Dermis microvascular lymphatic vessel endothelial cell (primary cell): ENCODE measurements around the gene SHCBP1. TPM values are rescaled to one million over a fixed set of nuclear protein-coding genes. Genes with fewer than 3 reads are reported as not detected.
"Not testable (repeated sequence)": the region's sequence is repeated elsewhere in the genome, so short reads cannot be mapped to it uniquely, and the experiment has no call there.

Source experiments
- DNase-seq, 2 donors: peaks; one replicate each; pipeline versions ENCODE4 v3.0.0 to v3.0.0-alpha.2; 2010; ENCODE audit warnings: low read depth in 2 of 2
- total RNA-seq: library from RNA; depleted of rRNA; stranded (reverse); fragments of >200 nt; gene quantifications from 2 replicates; pipeline ENCODE4 v1.2.1, GENCODE V29; 2014

The SHCBP1 gene, protein sequence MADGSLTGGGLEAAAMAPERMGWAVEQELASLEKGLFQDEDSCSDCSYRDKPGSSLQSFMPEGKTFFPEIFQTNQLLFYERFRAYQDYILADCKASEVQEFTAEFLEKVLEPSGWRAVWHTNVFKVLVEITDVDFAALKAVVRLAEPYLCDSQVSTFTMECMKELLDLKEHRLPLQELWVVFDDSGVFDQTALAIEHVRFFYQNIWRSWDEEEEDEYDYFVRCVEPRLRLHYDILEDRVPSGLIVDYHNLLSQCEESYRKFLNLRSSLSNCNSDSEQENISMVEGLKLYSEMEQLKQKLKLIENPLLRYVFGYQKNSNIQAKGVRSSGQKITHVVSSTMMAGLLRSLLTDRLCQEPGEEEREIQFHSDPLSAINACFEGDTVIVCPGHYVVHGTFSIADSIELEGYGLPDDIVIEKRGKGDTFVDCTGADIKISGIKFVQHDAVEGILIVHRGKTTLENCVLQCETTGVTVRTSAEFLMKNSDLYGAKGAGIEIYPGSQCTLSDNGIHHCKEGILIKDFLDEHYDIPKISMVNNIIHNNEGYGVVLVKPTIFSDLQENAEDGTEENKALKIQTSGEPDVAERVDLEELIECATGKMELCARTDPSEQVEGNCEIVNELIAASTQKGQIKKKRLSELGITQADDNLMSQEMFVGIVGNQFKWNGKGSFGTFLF
- total RNA-seq = 8.0 and 16.8 TPM in 2 replicates

DNA sequence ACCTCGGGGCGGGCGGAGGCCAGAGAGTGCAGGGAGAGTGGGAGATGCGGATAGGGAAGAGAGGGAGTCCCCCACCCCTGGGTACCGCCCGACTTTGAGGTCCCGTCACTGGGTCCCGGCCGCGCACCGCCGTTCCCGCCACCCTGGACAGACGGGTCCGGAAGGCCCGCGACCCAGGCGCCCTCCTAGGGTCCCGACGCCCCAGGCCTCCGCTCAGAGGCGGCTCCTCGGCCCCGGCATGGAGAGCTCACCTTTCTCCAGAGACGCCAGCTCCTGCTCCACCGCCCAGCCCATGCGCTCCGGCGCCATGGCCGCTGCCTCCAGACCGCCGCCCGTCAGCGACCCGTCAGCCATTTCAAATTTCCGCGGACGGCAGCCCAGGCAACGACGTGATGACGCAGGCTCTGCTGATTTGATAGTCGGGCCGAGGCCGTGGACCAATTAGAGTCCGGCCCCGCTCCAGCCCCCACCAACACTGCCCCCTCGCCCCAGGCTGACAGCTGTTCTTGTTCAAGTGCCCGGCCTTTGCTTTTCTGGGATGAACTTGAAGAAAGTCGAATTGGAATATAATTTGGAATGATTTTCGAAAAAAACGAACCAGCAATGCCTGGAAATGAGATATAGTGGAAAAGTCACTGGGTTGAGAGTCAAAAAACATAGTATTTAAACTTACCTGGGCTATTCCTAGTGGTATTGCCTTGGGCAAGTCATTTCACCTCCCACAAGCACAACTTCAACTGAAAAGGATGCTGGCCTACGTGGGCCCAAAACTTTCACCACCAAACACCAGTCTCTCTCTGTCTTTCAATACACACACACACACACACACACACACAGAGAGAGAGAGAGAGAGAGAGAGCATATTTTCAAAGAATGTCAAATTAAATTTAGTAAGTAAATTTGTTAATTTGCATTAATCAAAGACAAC is at the start of gene SHCBP1:
Gene SHCBP1 (minus strand): TSS at position 374 of the 928 bp plus-strand sequence. CDS start 20 bp downstream, at position 354.
- peak; percentile 74 to 93 for DNase-seq

DNA sequence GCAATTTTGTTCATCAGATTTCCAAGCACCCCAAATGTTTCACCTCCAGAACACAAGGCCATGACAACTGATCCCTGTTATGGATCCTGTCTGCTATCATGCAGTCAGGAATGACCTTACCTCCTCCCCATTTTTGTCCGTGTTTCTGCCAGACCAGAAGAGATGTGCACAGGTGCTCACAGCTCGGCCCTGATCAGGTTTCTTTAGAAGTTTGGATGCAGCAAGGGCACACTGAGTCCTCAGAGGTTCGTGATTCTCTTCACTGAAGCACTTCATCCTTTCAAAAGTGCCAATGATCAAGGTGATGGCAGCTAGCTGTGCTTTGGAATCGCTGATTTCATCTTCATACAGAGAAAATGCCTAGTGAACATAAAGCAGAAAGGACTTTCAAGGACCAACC is 40.9 kb upstream of the SHCBP1 start:
- no peak for DNase-seq

DNA sequence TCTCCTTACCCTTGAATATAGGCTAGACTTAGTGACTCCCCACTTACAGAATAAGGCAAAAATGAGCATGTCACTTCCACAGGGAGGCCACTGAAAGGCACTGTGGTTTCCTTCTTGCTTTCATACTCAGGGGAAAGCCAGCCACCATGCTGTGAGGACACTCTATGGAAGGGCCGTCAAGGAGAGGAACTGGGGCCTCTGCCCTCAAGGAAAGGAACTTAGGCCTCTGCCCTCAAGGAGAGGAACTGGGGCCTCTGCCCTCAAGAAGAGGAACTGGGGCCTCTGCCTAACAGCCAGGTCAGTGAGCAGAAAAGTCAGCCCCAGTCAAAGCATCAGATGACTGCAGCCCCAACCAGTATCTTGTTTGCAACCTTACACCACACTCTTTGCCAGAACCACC is 37.7 kb upstream of the SHCBP1 start:
- no peak for DNase-seq

DNA sequence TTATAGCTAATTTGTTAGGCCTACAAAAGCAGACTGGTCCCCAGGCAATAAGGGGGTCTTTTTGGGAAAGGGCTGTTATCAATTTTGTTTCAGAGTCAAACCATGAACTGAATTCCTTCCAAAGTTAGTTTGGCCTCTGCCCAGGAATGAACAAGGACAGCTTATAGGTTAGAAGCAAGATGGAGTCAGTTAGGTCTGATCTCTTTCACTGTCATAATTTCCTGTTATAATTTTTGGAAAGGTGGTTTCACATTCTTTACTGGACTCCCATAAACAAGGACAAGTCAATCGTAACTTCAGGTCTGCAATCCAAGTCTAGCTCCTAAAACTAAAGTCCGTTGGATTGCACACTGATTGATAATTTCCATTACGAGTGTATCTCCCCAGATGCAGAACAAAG is 30.1 kb upstream of the SHCBP1 start:
- no peak for DNase-seq

DNA sequence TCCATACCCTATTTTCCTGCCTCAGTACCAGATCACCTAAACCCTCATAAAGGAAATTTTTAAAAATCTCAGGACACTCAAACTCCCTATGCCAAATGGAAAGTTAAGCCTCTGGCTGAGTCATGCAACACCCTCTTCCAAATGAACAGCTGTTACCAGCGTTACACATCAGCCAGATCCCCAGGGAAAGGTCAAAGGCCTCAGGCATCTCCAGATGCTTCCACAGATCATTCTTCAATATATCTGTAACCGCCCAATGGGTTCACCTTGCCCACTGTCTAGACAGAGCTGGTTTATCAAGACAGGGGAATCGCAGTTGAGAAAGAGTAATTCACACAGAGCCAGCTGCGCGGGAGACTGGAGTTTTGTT is 29.1 kb upstream of the SHCBP1 start:
- DNase-seq = no peak

DNA sequence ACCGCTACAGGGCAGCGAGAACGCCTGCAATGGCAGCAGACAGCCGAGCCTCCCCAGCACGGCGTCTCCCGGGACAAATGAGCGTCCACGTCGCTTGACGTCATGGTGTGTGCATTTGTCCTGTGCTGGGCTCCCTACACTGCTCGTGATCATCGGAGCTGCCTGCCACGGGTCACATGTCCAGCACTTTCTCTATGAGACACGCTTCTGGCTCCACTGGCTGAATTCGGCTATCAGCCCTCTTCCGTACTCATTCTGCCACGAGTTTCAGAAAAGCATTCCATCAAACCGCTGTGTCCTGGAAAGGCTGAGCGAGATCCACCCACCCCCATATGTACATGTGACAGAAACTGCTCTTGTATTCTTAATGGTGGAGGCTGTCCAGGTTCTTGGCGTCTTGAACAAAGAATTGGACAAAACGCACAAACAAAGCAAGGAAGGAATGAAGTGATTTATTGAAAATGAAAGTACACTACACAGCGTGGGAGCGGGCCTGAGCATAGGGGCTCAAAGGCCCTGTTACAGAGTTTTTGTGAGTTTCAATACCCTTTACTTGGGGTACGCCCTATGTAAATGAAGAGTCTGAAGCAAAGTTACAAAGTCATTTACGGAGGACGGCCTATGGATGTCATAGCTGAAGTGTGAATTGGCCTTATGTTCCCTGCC is 28.5 kb upstream of the SHCBP1 start:
- DNase-seq = no peak

DNA sequence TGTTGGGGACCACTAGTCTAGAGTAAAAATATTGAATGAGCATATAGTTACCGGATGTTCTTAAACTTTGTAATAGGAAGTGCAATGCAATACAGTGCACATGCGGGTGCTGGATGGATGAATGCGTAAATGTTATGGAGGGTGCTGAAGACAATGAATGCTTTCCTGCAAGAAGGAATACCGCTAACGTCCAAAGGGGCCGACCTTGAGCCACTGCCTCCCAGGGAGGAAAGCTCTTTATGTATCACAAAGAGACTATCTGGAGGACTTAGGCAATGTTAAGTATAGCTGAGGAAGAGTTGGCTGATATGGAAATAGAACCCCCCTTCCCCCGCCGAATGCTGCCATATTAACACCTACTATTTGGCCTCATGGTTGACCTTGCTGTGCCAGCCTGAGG is 27.5 kb upstream of the SHCBP1 start:
- DNase-seq = no peak

DNA sequence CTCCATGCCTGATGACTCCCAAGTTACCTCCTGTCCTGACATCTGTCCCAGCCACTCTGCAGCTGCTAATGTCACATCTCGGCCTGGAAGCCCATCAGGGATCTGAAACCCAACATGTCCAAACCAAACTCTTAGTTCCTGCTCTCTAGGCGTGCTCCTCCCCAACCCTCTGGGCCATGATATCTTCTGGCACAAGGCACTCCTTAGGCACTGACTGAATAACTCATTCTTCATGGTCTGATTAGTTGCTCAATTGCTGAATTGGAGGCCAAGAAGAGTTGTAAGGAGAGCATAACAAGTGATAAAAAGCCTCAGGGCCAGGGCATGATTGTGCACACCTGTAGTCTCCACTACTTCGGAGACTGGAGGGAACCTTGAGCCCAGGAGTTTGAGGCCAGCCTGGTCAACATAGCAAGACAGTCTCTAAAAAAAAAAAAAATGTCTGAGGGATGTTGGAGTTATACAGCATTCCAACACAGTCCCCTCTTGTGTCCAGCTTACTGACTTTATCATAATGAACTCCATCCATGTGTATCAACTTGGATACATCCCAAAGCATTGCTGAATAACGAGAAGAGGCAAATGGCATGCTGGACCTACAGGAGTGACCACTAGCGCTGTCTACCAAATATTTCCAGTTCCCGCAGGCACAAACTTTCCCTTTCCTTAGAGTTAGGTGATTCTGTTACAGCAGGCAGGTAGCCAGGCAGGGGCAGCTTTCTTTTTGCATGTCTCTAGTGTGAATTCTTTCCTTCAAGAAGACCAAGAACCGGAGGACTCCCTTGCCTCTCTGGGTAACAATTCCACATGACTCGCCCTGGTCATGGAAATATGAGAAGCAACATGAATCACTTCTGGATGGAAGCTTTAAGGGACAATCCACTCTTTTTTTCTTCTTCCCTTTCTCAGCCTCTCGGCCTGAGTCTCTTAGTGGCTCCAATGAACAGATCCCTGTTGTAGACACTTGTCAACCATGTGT is 18.1 kb upstream of the SHCBP1 start:
- DNase-seq = no peak

DNA sequence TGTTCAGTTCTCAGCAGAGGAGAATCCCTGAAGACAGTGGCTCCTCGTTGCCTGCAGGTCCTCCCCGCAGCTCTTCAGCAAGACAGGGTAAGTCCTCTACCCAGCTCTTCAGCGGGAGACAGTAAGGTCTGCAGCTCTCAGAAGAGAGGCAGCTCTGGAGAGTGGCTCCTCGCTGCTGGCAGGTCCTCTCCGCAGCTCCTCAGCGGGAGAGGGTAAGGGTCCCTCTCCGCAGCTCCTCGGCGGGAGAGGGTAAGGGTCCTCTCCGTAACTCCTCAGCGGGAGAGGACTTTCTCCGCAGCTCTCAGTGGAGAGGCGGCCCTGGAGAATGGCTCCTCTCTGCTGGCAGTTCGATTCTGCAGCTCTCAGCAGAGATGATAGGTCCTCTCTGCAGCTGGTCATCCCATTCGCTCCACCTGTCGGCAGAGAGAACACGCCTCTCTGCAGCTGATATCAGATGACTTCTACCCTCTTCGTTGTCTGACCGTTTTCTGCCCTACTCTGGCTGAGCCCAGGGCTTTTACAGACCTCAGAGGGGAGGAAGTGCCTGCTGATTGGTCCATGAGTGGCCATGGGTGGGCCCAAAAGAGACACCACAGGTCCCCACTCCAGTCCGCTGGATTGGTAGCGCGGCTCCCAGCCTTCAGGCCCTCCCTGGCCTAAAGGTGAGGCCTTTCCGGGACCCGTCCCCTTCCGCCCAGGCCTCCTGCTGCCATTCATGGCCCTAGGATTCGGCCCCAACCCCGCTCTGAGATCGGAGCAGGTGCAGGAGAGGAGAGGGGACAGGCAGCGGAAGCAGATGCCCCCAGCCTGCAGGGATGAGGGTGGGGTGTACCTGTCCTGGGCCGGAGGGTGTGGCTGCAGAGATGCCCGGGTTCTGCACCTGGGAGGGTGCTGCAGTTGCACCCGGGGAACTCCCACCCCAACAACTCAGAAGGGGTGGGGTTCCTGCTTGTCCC is 11.9 kb upstream of the SHCBP1 start:
- DNase-seq = no peak

DNA sequence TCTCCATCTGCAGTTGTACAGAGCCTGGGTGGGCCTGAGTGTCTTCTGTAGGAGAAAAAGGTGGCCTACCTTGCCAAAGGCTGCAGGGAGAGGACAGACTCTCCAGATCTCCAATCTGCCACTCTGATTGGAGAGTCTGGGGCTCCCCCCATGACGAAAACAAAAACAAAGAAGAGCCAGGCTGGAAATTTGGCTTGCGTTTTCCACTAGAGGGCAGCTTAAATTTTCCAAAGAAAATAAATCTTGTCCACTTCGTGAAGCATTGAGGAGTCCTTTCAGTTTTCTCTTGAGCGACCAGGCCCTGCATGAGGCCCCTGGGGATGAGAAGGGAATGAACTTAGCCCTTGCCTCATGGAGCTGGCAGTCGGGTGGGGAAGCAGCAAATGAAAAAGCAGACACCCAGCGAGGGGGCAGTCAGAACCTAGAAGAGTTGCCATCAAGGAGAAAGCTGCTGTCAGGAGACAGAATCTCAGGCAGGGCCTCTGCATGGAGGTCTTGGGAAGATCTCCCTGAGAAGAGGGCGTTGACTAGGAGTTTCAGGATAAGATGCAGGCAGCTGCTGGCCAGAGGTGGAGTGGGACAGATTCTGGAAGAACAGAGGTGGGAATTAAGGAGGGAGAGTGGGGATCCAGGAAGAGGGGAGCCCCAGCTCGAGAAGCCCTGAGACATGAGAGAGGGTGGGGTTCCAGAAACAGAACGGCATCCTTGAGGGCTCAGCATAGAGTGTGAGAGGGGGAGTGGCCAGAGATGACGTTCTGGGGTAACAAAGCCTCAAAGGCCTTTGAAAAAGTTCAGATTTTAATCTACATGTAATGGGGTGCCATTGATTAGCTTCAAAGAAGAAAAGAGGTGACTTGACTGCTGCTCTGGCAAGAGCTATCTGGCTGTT is 8.4 kb upstream of the SHCBP1 start:
- DNase-seq = peak; percentile 38

DNA sequence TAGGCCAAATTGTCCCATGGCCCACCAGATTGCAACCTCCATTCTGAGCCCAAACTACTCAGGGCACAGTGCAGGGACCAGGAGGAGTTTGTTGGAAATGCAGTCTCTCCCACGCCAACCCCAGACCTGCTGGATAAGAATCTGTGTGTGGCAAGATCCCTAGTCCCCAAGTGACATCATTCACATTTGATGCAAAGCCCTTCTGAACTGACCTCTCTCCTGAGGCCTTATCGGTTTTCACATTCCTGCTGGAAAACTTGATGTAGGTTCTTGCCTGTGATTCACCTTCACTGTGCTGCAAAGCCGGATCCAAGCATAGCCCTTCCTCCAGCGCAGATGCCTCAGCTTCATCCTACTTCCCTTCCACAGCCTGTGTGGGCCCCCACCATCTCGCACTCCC is 6.6 kb upstream of the SHCBP1 start:
- no peak for DNase-seq

DNA sequence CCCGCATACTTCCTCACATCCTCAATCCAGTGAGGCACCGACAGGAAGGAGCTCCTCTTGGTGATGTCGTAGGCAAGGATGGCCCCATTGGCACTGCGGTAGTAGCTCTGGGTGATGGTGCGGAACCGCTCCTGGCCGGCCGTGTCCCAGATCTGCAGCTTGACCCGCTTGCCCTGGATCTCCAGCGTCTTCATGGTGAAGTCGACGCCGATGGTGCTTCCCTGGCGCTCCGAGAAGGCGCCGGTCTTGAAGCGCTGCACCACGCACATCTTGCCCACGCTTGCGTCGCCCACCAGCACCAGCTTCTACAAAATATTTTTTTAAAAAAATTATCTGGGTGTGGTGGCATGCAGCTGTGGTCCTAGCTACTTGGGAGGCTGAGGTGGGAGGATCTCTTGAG is 5.5 kb upstream of the SHCBP1 start:
- DNase-seq = not testable (repeated sequence)

DNA sequence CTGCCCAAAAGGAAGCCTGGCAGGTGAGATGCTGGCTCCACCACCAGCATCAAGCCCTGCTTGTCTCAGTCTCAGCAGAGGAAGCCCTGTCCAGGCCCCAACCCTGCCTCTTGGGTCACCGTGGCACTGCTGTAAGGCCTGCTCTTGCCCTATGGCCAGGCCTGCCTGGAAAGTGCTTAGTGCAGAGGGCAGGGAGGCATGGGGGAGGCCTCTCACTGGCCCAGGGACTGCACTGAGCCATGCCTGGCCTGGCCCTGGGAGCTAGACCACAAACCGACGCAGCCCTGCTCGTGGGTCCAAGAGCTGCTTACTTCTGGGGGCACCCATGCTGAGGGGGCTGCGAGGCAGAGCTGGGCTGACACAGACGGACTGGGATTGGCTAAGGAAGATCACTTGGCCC is 3.7 kb upstream of the SHCBP1 start:
- not testable (repeated sequence) for DNase-seq

DNA sequence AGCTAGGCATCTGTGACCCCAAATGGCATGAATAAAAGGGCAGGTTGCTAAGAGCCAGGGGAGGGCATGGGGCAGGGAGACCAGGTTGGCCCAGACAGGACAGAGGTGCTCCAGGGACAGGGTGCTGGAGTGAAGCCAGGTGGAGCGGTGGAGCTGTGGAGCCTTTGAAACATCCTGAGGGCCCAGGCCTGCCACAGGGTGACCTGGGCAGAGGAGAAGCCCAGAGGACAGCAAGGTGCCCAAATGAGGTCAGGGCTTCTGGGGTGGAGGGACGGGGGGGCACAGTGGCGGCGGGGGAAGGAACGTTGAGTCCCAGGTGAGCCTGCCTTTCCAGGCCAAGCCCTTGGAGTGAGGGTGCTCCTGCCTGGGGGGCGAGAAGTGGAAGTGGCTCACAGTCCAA is 2.5 kb upstream of the SHCBP1 start:
- DNase-seq = not testable (repeated sequence)

DNA sequence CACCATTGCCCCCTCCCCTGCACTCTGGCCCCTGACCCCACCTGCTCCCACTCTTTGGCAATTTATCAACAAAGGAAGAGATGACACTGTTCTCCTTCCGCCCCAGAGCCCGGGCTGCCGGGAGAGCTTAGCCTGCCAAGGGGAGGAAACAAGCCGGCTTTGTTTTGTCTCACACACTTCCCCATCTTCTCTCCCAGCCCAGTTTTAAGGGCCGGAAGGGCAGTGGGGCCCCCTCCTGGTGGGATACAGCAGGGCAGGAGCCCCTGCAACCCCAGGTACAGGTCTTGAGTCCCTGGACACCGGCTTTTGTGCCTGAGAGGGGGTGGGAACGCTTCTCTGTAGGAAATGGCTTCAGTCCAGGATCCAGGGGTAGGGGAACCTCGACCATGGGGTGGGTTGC is 2.1 kb upstream of the SHCBP1 start:
- not testable (repeated sequence) for DNase-seq

DNA sequence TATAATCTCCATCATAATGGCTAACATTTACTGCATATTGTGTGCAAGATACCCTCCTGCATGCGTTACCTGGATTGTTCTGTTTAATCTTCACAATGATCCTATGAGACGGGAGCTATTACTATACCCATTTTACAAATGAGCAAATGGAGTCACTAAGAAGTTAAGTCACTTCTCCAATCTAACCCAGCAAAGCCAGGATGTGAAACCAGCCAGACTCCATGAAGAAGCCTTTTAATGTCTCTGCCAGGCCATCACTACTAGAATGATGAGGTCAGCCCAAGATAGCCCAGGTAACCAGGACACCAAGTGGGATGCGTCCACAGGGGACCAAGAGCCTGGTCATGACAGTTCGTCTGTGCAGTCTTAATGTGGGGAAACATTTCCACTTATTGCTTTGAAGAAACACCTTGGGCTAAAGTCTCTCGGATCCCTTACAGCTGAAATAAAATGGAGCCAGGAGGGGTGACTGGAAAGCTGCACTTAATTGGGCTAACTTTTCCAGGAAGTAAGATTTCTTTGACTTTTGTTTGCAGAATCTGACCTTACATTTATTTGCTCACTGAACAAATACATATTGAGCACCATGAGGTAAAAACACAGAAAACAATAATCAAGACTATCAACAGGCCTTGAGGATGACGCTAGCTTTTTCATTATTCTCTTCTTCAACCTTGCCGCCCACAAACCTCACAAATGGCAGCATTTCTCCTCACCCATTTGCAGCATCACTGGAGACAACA is 926 bp upstream of the SHCBP1 start:
- no peak for DNase-seq

DNA sequence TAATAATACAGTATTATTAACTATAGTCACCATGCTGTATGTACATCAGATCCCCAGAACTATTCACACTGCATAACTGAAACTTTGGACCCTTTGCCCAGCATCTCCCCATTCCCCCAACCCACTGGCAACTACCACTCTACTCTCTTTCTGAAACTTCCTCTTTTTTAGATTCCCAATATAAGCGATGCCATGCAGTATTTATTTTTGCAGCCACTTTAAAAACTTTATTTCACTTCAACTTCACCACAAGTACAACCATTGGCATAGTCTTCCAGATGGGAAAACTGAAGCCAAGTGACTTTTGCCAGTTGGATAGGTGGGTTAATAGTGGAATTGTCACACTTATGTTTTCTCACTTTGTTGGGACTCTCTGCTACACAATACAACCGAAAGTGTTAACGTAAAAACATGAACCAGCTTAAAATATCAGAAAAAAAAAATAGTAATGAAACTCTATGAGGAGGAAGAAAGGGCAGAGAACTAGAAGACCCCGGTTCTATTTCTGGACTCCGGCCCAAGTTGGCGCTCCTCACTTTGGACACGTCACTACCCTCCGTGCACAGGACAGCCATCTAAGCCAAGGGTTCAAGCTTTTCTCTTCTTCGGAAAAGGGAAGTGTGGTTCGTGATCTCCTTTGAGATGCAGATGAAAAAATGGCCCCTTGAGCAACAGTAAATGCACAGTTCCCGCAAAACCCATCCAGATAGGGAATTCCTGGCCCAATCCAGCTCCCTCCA is 743 bp downstream of the SHCBP1 start:
- DNase-seq = peak in 1 of 2 donors; percentile 25
